OCI-LY7 (cell line): ENCODE results near the gene FLRT2.

Source experiments
- EZH2phosphoT487 ChIP-seq: fragments of 200-600 bp; sonication (generic); IDR thresholded peaks from 2 replicates; pipeline ENCODE4 v1.6.1; 2018; ENCODE audit warnings: low read depth, borderline replicate concordance, mild to moderate bottlenecking, mixed run types, antibody characterized with exemption, low read length, moderate library complexity, mixed read lengths
- TF ChIP-seq, protein P1 (sequence below): fragments of 200-600 bp; sonication (generic); conservative IDR thresholded peaks from 2 replicates; pipeline ENCODE4 v1.5.1; 2014; ENCODE audit warnings: mild to moderate bottlenecking, antibody characterized with exemption, low read length, moderate library complexity, mixed read lengths

DNA sequence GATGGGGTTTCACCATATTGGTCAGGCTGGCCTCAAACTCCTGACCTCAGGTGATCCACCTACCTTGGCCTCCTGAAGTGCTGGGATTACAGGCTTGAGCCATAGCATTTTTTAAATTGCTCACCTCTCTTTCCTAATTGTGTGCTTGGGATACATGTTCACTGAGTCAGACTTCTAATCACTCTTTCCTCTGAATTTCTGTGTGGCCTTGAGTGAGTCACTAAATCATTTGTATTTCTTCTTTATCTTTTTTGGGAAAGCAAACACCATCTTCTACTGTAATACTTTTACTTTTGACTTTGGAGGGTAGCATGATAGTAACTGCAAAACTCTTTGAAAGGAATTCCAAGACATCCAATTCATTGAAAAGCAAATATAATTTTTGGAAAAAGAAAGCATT lies 60.8 kb downstream of the FLRT2 start:
- TF ChIP-seq, protein P1, sequence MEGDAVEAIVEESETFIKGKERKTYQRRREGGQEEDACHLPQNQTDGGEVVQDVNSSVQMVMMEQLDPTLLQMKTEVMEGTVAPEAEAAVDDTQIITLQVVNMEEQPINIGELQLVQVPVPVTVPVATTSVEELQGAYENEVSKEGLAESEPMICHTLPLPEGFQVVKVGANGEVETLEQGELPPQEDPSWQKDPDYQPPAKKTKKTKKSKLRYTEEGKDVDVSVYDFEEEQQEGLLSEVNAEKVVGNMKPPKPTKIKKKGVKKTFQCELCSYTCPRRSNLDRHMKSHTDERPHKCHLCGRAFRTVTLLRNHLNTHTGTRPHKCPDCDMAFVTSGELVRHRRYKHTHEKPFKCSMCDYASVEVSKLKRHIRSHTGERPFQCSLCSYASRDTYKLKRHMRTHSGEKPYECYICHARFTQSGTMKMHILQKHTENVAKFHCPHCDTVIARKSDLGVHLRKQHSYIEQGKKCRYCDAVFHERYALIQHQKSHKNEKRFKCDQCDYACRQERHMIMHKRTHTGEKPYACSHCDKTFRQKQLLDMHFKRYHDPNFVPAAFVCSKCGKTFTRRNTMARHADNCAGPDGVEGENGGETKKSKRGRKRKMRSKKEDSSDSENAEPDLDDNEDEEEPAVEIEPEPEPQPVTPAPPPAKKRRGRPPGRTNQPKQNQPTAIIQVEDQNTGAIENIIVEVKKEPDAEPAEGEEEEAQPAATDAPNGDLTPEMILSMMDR = no peak
- no peak for TF ChIP-seq EZH2phosphoT487
